ENCODE data around the gene COQ10A.

GRCh38 chr12:56267443-56268071 is 815 bp downstream of the COQ10A start:
- no peak for TF ChIP-seq CTCF (conservative IDR thresholded peaks at IDR 0.05; ENCODE audit: low read length)
- no peak for TF ChIP-seq EZH2phosphoT487 (IDR thresholded peaks at IDR 0.05; ENCODE audit: borderline replicate concordance)

Data from Loucy (cell line).